ENCODE data around the gene ZFP3. TPM values are rescaled to one million over a fixed set of nuclear protein-coding genes. Genes with fewer than 3 reads are reported as not detected.
"Not testable (repeated sequence)": the region's sequence is repeated elsewhere in the genome, so short reads cannot be mapped to it uniquely, and the experiment has no call there.

Gene ZFP3
- total RNA-seq, 4 donors from 2014 or later = 6.0 to 11.6 (median 8.6) TPM

DNA sequence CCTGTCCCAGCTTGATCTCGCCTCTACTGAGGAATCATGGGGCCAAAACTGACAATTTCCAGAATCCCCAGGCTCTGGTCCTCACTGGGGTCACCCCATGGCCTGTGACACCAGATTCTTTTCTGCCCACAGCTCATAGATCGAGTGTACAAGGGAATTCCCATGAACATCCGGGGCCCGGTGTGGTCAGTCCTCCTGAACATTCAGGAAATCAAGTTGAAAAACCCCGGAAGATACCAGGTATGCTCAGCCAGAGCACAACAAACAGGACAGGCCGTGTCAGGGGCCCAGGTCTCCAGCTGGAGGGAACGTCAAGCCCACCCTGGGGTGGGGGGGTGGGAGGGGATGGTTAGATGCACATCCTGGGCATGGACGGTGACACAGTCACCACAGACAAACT, 55.0 kb downstream of the ZFP3 start:
- Histone ChIP-seq H3K9me3 (no peaks in the 10 kb centered on the region), H3K27ac (no peak overlapping the region), H3K4me3 (no peak overlapping the region), H3K36me3 (no peaks in the 10 kb centered on the region), H3K27me3 (no peaks in the 10 kb centered on the region), H3K4me1 (no peaks in the 10 kb centered on the region)
- no peak for DNase-seq
- WGBS, 2 donors (ENCODE audit: low coverage in 1 of 2) = 70 to 85% methylated on average over 2 to 8 of the region's 8 CpGs
- in situ Hi-C loops (cut with MboI; ENCODE audit: low pct_ligation_motif_present in 1 of 4, low pct_unique_long_range_greater_than_20kb in 1 of 4, low sequenced_read_pairs in 3 of 4) (no loop called here), intact Hi-C loops (cut with DNase I; ENCODE audit: low total_unique reads) (no loop called here)
- no peak for TF ChIP-seq POLR2AphosphoS5 (IDR thresholded peaks at IDR 0.05)
- TF ChIP-seq POLR2A (IDR thresholded peaks at IDR 0.05) = no peak

DNA sequence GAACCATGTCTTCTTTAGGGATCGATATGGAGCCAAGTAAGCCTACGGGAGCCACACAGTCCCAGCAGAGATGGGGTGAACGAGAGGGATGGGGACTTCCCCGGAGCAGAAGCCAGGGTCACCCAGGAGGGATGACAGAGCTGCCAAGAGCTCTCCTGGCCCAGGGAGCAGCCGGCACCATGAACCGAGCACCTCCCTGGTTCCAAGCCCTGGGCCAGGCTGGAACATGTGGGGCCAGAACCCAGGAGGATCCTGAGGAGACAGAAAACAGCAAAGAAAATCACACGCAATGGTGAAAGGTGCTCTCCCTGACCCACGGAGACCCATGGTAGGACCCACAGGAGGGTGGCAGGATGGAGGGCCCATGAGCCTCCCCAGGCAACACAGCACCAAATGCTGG, 55.7 kb downstream of the ZFP3 start:
- H3K27me3 ChIP-seq; H3K27ac ChIP-seq; intact Hi-C loops (cut with DNase I; ENCODE audit: low total_unique reads); DNase-seq; H3K36me3 ChIP-seq; H3K9me3 ChIP-seq; H3K4me1 ChIP-seq; in situ Hi-C loops (cut with MboI; ENCODE audit: low pct_ligation_motif_present in 1 of 4, low pct_unique_long_range_greater_than_20kb in 1 of 4, low sequenced_read_pairs in 3 of 4); H3K4me3 ChIP-seq: not testable (repeated sequence)
- 90 to 100% methylated on average over 1 to 8 of the region's 8 CpGs for WGBS, 2 donors (ENCODE audit: low coverage in 1 of 2)

DNA sequence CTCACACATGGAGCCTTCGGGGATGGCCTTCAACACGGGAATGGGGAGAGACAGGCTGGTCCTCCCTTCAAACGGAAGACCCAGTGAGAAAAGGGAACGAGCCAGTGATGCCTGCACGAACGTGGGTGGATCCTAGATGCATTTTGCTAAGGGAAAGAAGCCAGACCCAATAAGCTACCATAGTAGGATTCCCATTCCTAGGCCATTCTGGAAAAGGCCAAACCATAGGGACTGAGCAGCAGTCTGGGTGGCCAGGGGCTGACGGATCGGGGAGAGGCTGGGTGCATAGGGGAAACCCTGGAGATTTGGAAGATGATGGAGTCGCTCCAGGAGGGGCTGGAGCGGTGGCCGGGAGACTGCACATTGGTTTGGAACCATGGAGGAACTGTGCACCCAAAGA, 56.3 kb downstream of the ZFP3 start:
- 91 to 100% methylated on average over 1 to 11 of the region's 11 CpGs for WGBS, 2 donors (ENCODE audit: low coverage in 1 of 2)
- H3K4me1 ChIP-seq; H3K36me3 ChIP-seq; intact Hi-C loops (cut with DNase I; ENCODE audit: low total_unique reads); H3K27me3 ChIP-seq; in situ Hi-C loops (cut with MboI; ENCODE audit: low pct_ligation_motif_present in 1 of 4, low pct_unique_long_range_greater_than_20kb in 1 of 4, low sequenced_read_pairs in 3 of 4); DNase-seq; H3K4me3 ChIP-seq; H3K9me3 ChIP-seq; H3K27ac ChIP-seq: not testable (repeated sequence)

DNA sequence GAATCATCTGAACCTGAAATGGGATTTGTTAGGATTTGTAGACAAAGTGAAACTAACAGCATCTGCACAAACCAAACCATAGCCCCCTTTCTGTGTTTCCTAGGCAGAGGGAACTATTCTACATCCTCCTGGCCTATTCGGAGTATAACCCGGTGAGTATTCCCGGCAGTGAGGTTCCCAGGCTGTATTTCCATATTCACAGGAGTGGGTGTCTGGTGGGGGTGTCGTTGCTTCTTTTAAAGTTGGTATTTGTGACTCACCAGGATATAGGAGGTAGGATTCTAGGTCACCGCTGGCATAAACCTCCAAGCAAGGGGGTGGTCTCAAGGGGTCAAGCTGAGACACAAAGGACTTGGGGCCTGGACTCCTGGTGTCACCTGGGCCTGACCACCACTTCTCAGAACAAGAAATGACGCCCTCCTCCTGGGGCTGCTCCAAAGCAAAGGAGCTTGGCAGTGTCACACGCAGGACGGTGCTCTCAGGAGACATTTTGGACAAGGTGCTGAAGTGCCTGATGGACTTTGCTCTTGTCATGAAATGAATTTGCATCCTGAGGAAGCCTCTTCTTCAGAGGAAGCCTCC, 57.0 kb downstream of the ZFP3 start:
- intact Hi-C loops (cut with DNase I; ENCODE audit: low total_unique reads); H3K36me3 ChIP-seq; H3K4me3 ChIP-seq; in situ Hi-C loops (cut with MboI; ENCODE audit: low pct_ligation_motif_present in 1 of 4, low pct_unique_long_range_greater_than_20kb in 1 of 4, low sequenced_read_pairs in 3 of 4); H3K27me3 ChIP-seq; H3K4me1 ChIP-seq; H3K27ac ChIP-seq; DNase-seq; H3K9me3 ChIP-seq: not testable (repeated sequence)
- 75% methylated on average over 8 of the region's 8 CpGs; no CpG with 5 or more reads in 1 of the 2 donors for WGBS, 2 donors (ENCODE audit: low coverage in 1 of 2)

DNA sequence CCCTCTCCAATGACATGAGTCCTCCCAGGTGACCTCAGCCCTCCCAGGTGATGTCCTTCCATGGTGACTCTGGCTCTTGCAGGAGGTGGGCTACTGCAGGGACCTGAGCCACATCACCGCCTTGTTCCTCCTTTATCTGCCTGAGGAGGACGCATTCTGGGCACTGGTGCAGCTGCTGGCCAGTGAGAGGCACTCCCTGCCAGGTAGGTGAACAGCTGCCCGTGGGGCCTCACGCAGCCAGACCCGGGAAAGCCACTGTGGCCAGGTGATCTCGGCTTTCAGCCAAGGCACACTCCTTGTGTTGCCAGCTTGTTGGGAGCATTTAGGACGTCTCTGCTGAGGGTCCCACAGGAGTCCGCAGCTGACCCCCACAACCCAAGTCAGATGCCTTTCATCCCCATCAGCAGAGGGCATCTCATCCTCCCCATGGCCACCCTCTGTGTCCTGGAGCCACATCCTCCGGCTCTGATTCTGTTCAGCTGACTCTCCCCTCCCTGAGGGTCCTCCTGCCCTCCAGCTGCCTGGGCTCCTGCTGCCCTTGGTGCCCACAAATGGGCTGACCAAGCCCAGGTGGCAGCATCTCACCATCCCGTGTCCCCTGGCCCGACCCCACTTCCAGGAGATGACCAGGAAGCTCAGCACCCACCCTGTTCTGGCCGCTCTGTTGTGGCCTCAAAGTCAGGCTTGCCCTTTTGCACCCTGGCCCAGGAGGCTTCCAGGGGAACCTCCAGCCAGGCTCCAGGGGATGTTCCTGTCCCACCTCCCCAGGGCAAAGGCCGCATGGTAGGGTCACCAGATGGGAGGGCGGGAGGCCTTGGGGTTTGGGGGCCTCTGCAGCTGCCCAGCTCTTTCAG, 57.7 kb downstream of the ZFP3 start:
- H3K36me3 ChIP-seq = no peaks in the 10 kb centered on the region
- H3K27me3 ChIP-seq = no peaks in the 10 kb centered on the region
- H3K4me1 ChIP-seq = no peaks in the 10 kb centered on the region
- intact Hi-C loops (cut with DNase I; ENCODE audit: low total_unique reads) (no loop called here), in situ Hi-C loops (cut with MboI; ENCODE audit: low pct_ligation_motif_present in 1 of 4, low pct_unique_long_range_greater_than_20kb in 1 of 4, low sequenced_read_pairs in 3 of 4) (no loop called here)
- WGBS, 2 donors (ENCODE audit: low coverage in 1 of 2) = 60 to 83% methylated on average over 1 to 12 of the region's 14 CpGs
- no peak for TF ChIP-seq EP300 (IDR thresholded peaks at IDR 0.05; ENCODE audit: low read depth)
- TF ChIP-seq, protein P1, sequence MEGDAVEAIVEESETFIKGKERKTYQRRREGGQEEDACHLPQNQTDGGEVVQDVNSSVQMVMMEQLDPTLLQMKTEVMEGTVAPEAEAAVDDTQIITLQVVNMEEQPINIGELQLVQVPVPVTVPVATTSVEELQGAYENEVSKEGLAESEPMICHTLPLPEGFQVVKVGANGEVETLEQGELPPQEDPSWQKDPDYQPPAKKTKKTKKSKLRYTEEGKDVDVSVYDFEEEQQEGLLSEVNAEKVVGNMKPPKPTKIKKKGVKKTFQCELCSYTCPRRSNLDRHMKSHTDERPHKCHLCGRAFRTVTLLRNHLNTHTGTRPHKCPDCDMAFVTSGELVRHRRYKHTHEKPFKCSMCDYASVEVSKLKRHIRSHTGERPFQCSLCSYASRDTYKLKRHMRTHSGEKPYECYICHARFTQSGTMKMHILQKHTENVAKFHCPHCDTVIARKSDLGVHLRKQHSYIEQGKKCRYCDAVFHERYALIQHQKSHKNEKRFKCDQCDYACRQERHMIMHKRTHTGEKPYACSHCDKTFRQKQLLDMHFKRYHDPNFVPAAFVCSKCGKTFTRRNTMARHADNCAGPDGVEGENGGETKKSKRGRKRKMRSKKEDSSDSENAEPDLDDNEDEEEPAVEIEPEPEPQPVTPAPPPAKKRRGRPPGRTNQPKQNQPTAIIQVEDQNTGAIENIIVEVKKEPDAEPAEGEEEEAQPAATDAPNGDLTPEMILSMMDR (IDR thresholded peaks at IDR 0.05) = no peak
- TF ChIP-seq POLR2A (IDR thresholded peaks at IDR 0.05) = no peak
- TF ChIP-seq POLR2AphosphoS5 (IDR thresholded peaks at IDR 0.05) = no peak
- no peak overlapping the region for H3K4me3 ChIP-seq
- no peaks in the 10 kb centered on the region for H3K9me3 ChIP-seq
- H3K27ac ChIP-seq = no peak overlapping the region
- no peak for DNase-seq

DNA sequence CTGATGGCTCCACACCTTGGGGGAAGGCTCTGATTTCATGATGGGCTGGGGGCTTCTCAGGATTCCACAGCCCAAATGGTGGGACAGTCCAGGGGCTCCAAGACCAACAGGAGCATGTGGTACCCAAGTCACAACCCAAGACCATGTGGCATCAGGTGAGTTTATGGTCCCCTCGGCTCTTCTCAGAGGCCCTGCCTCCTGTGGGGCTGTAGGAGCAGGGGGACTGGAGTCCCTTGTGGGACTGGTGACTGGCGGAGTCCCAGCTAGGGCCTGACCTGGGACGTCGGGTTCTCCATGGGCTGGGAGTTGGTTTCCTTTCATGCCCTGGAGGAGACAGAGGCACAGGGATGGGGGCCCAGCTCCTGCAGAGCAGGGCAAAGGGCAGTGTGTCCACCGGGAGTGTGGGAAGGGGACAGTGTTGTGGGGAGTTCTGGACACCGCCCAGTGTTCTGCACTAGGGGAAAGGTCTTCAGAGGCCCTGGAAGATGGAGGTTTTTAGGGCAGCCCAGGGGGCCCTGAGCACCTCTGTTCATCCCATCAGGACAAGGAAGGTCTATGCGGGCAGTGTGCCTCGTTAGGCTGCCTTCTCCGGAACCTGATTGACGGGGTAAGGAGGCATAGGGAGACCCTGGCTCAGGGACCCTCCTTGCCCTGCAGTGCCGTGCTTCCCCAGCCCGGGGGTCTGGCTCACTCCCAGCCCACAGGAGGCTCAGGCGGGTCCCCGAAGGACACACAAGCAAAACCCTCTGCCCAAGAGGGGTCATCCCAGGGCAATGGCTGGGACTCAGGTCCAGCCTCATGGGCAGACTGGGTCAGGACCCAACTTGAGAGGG, 58.5 kb downstream of the ZFP3 start:
- in situ Hi-C loops (cut with MboI; ENCODE audit: low pct_ligation_motif_present in 1 of 4, low pct_unique_long_range_greater_than_20kb in 1 of 4, low sequenced_read_pairs in 3 of 4); intact Hi-C loops (cut with DNase I; ENCODE audit: low total_unique reads); H3K27me3 ChIP-seq; H3K9me3 ChIP-seq; H3K27ac ChIP-seq; H3K4me3 ChIP-seq; H3K36me3 ChIP-seq; H3K4me1 ChIP-seq; DNase-seq: not testable (repeated sequence)
- WGBS, 2 donors (ENCODE audit: low coverage in 1 of 2) = 50 to 84% methylated on average over 1 to 13 of the region's 14 CpGs

DNA sequence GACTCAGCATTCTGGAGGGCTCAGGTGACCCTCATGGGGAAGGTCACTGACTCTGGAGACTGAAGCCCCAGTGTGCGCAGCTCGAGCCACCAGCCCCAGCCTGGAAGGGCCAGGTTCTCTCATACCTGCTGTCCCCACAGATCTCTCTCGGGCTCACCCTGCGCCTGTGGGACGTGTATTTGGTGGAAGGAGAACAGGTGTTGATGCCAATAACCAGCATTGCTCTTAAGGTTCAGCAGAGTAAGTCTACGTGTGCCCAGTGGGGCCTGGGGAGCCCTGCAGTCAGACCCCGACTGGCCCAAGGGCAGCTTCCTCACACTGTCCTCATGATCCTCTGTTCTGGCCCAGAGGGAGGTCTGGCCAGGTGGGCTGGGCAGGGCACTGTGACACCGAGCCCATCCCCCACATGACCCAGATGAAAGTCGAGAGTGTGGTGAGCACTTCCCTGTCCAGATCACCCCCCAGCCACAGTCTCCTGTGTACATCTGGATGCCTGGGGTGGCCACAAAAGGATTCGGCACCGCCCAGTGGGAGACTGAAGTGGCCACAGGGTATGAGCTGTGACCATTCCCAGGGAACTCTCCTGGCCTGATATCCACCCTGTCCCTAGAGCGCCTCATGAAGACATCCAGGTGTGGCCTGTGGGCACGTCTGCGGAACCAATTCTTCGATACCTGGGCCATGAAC, 59.4 kb downstream of the ZFP3 start:
- H3K27me3 ChIP-seq; H3K4me3 ChIP-seq; H3K27ac ChIP-seq; in situ Hi-C loops (cut with MboI; ENCODE audit: low pct_ligation_motif_present in 1 of 4, low pct_unique_long_range_greater_than_20kb in 1 of 4, low sequenced_read_pairs in 3 of 4); H3K36me3 ChIP-seq; H3K9me3 ChIP-seq; H3K4me1 ChIP-seq; intact Hi-C loops (cut with DNase I; ENCODE audit: low total_unique reads); DNase-seq: not testable (repeated sequence)
- 93% methylated on average over 7 of the region's 15 CpGs; no CpG with 5 or more reads in 1 of the 2 donors for WGBS, 2 donors (ENCODE audit: low coverage in 1 of 2)

DNA sequence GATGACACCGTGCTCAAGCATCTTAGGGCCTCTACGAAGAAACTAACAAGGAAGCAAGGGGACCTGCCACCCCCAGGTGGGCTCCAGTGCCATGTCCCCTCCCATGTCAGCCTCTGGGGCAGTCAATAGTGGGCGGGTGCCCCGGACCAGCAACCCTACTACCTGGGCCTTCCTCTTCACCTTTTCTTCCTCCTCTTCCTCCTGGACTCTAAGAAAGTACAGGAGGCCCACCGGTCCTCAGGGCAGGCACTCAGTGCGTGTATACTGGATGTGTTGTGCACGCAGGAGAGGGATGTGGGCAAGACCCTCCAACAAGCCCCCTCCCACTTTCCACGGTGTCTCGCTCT, 59.9 kb downstream of the ZFP3 start:
- in situ Hi-C loops (cut with MboI; ENCODE audit: low pct_ligation_motif_present in 1 of 4, low pct_unique_long_range_greater_than_20kb in 1 of 4, low sequenced_read_pairs in 3 of 4); H3K9me3 ChIP-seq; H3K27ac ChIP-seq; DNase-seq; intact Hi-C loops (cut with DNase I; ENCODE audit: low total_unique reads); H3K4me3 ChIP-seq; H3K27me3 ChIP-seq; H3K4me1 ChIP-seq; H3K36me3 ChIP-seq: not testable (repeated sequence)
- WGBS, 2 donors (ENCODE audit: low coverage in 1 of 2) = 96 to 100% methylated on average over 3 to 7 of the region's 9 CpGs

All from transverse colon (tissue), 4 donors.